Peyer's patch (tissue), 4 donors: Measurements from ENCODE around the gene VPS13C. TPM values are rescaled to one million over a fixed set of nuclear protein-coding genes. Genes with fewer than 3 reads are reported as not detected.
"Not testable (repeated sequence)": the region's sequence is repeated elsewhere in the genome, so short reads cannot be mapped to it uniquely, and the experiment has no call there.

Source experiments
- DNase-seq, 3 donors: peaks; one replicate each; pipeline ENCODE4 v3.0.0-alpha.2; 2017 to 2019
- H3K27ac ChIP-seq, 4 donors: fragments of 200-600 bp; sonication (generic); one replicate each; pipeline ENCODE4 v1.5.1; 2016 to 2019
- H3K27me3 ChIP-seq, 2 donors: fragments of 200-600 bp; sonication (generic); one replicate each; pipeline ENCODE4 v1.5.1; 2019
- H3K36me3 ChIP-seq, 3 donors: fragments of 200-600 bp; sonication (generic); one replicate each; pipeline ENCODE4 v1.5.1; 2016 to 2019
- H3K4me1 ChIP-seq, 4 donors: fragments of 200-600 bp; sonication (generic); one replicate each; pipeline ENCODE4 v1.5.1; 2016 to 2019
- H3K4me3 ChIP-seq, 4 donors: fragments of 200-600 bp; sonication (generic); 1 replicate in 3 of 4; 2 replicates in 1 of 4; pipeline ENCODE4 v1.5.1; 2016 to 2019; ENCODE audit warnings: mild to moderate bottlenecking in 1 of 4
- H3K9me3 ChIP-seq, 4 donors: fragments of 200-600 bp; sonication (generic); one replicate each; pipeline ENCODE4 v1.5.1; 2016 to 2019; ENCODE audit warnings: mild to moderate bottlenecking in 1 of 4
- CTCF ChIP-seq, 6 experiments: fragments of 450-650 bp in 4 of 6; fragments of 200-600 bp in 2 of 6; sonication (generic) in 1 of 6; IDR thresholded peaks; one replicate each; pipeline ENCODE4 v1.5.1; 2017 to 2019; ENCODE audit warnings: antibody characterized with exemption in 6 of 6, mild to moderate bottlenecking in 3 of 6, moderate library complexity in 1 of 6
- POLR2A ChIP-seq, 2 donors: fragments of 450-650 bp; IDR thresholded peaks; one replicate each; pipeline ENCODE4 v1.5.1; 2017; ENCODE audit warnings: antibody characterized with exemption in 2 of 2, mild to moderate bottlenecking in 2 of 2, moderate library complexity in 2 of 2
- total RNA-seq, 4 donors: library from RNA; depleted of rRNA; stranded (reverse); fragments of >200 nt; gene quantifications; one replicate each; pipeline ENCODE4 v1.1.0, GENCODE V29; 2016

VPS13C gene
- total RNA-seq, 4 donors from 2014 or later, result 65.1 to 111 (median 70.4) TPM

- Histone ChIP-seq H3K4me3 (no peak overlapping the region), H3K27ac (no peak overlapping the region), H3K27me3 (no peaks in the 10 kb centered on the region), H3K9me3 (no peaks in the 10 kb centered on the region), H3K36me3 (no peaks in the 10 kb centered on the region), H3K4me1 (peaks cover 0 to 36% (median 2%) of the 10 kb centered on the region in 4 donors)
- TF ChIP-seq POLR2A (IDR thresholded peaks at IDR 0.05), result no peak
- TF ChIP-seq CTCF (IDR thresholded peaks at IDR 0.05), result no peak
- no peak for DNase-seq
These were observed 5.3 kb downstream of the VPS13C start for GRCh38 chr15:62054979-62055378.

GRCh38 chr15:62053439-62054085 lies 6.7 kb downstream of the VPS13C start:
- DNase-seq, result no peak
- H3K4me3 ChIP-seq, result no peak overlapping the region
- TF ChIP-seq POLR2A (IDR thresholded peaks at IDR 0.05) (no peak), CTCF (IDR thresholded peaks at IDR 0.05) (no peak)
- H3K36me3 ChIP-seq, result no peaks in the 10 kb centered on the region
- no peak overlapping the region for H3K27ac ChIP-seq
- H3K27me3 ChIP-seq, result no peaks in the 10 kb centered on the region
- peaks cover 0 to 29% (median 2%) of the 10 kb centered on the region in 4 donors for H3K4me1 ChIP-seq
- H3K9me3 ChIP-seq, result no peaks in the 10 kb centered on the region

DNA sequence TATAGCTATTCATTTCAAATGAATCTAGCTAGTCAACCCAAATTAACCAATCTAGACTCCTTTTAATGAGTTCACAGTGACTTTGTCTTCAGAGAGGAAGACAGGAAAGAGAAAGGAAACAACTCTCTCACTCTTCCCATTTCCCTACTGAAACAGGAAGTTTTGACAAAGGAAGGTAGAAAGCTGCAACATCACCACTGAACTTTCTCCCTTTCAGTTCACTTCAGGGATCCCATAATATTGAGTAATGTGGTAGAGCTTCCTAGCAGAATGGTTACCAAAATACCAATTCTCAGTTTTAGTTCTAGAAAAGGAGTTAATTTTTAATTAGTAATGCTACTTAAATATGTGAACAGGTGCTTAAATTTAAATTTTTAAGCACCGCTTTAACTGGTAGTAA lies 7.5 kb downstream of the VPS13C start:
- TF ChIP-seq POLR2A (IDR thresholded peaks at IDR 0.05) (no peak), CTCF (IDR thresholded peaks at IDR 0.05) (no peak)
- H3K27ac ChIP-seq, result no peak overlapping the region
- H3K4me1 ChIP-seq, result peaks cover 0 to 23% (median 2%) of the 10 kb centered on the region in 4 donors
- H3K4me3 ChIP-seq, result no peak overlapping the region
- no peaks in the 10 kb centered on the region for H3K27me3 ChIP-seq
- no peaks in the 10 kb centered on the region for H3K36me3 ChIP-seq
- no peak for DNase-seq
- H3K9me3 ChIP-seq, result no peaks in the 10 kb centered on the region

- TF ChIP-seq POLR2A (IDR thresholded peaks at IDR 0.05) (no peak), CTCF (IDR thresholded peaks at IDR 0.05) (no peak)
- Histone ChIP-seq H3K4me1 (peaks cover 0 to 23% (median 7%) of the 10 kb centered on the region in 4 donors), H3K9me3 (no peaks in the 10 kb centered on the region), H3K27me3 (no peaks in the 10 kb centered on the region), H3K4me3 (no peak overlapping the region), H3K27ac (no peak overlapping the region), H3K36me3 (no peaks in the 10 kb centered on the region)
- DNase-seq, result no peak
These were observed 9.1 kb downstream of the VPS13C start for GRCh38 chr15:62051166-62051565.

GRCh38 chr15:62050115-62050514 lies 10.1 kb downstream of the VPS13C start:
- no peak overlapping the region for H3K4me3 ChIP-seq
- TF ChIP-seq POLR2A (IDR thresholded peaks at IDR 0.05) (no peak), CTCF (IDR thresholded peaks at IDR 0.05) (no peak)
- H3K27me3 ChIP-seq, result no peaks in the 10 kb centered on the region
- no peaks in the 10 kb centered on the region for H3K36me3 ChIP-seq
- H3K4me1 ChIP-seq, result peaks cover 0 to 23% (median 8%) of the 10 kb centered on the region in 4 donors
- no peaks in the 10 kb centered on the region for H3K9me3 ChIP-seq
- H3K27ac ChIP-seq, result no peak overlapping the region
- DNase-seq, result no peak

DNA sequence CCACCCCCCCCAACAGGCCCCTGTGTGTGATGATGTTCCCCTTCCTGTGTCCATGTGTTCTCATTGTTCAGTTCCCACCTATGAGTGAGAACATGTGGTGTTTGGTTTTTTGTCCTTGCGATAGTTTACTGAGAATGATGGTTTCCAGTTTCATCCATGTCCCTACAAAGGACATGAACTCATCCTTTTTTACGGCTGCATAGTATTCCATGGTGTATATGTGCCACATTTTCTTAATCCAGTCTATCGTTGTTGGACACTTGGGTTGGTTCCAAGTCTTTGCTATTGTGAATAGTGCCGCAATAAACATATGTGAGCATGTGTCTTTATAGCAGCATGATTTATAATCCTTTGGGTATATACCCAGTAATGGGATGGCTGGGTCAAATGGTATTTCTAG lies 12.0 kb downstream of the VPS13C start:
- H3K36me3 ChIP-seq, H3K4me3 ChIP-seq, H3K27ac ChIP-seq, H3K27me3 ChIP-seq, H3K9me3 ChIP-seq, DNase-seq: not testable (repeated sequence)
- H3K4me1 ChIP-seq, result peaks cover 0 to 23% (median 8%) of the 10 kb centered on the region in 4 donors
